GM21526 (cell line): ENCODE data around the gene SNRNP40.

Experiments used
- ATAC-seq: cut with Tn5 transposase; IDR thresholded peaks from one replicate; pipeline ENCODE4 v1.9.1; 2021; ENCODE audit warnings: moderate library complexity; ENCODE audit not compliant: unreplicated experiment, low FRiP score

SNRNP40 gene

GRCh38 chr1:31296486-31297276, at the start of gene SNRNP40, which contains the start of gene ZCCHC17:
TSS of gene SNRNP40 (minus strand) at chr1:31296788. CDS start at chr1:31296751, 37 bp downstream.
TSS of gene ZCCHC17 (plus strand) at chr1:31297032. CDS start at chr1:31310099, 13,067 bp downstream.
- peak; percentile 92 for ATAC-seq

GRCh38 chr1:31345635-31346034, 49.0 kb upstream of the SNRNP40 start:
- no peak for ATAC-seq

- no peak for ATAC-seq
Measured at GRCh38 chr1:31344503-31344902, 47.9 kb upstream of the SNRNP40 start.

- ATAC-seq: no peak
Measured at GRCh38 chr1:31336687-31337467, 40.3 kb upstream of the SNRNP40 start.

- ATAC-seq: no peak
Measured at GRCh38 chr1:31335007-31335406, 38.4 kb upstream of the SNRNP40 start.

GRCh38 chr1:31327381-31327780, 30.8 kb upstream of the SNRNP40 start:
- ATAC-seq: no peak

- no peak for ATAC-seq
Measured at GRCh38 chr1:31326461-31326860, 29.9 kb upstream of the SNRNP40 start.

- no peak for ATAC-seq
Measured at GRCh38 chr1:31324992-31325391, 28.4 kb upstream of the SNRNP40 start.

GRCh38 chr1:31324093-31324492, 27.5 kb upstream of the SNRNP40 start:
- ATAC-seq: no peak

GRCh38 chr1:31318146-31318545, 21.6 kb upstream of the SNRNP40 start:
- no peak for ATAC-seq

GRCh38 chr1:31315902-31316301, 19.3 kb upstream of the SNRNP40 start:
- ATAC-seq: no peak

- ATAC-seq: no peak
Measured at GRCh38 chr1:31310198-31310597, 13.6 kb upstream of the SNRNP40 start.

GRCh38 chr1:31308036-31308435, 11.4 kb upstream of the SNRNP40 start:
- no peak for ATAC-seq

- no peak for ATAC-seq
Measured at GRCh38 chr1:31306278-31306677, 9.7 kb upstream of the SNRNP40 start.

- ATAC-seq: no peak
Measured at GRCh38 chr1:31302709-31303441, 6.3 kb upstream of the SNRNP40 start.

- no peak for ATAC-seq
Measured at GRCh38 chr1:31300193-31300592, 3.6 kb upstream of the SNRNP40 start.

GRCh38 chr1:31299365-31299764, 2.8 kb upstream of the SNRNP40 start:
- ATAC-seq: no peak

- no peak for ATAC-seq
Measured at GRCh38 chr1:31297277-31298247, 974 bp upstream of the SNRNP40 start.

GRCh38 chr1:31295874-31296485, 608 bp downstream of the SNRNP40 start:
- ATAC-seq: peak; percentile 8
